Tibial nerve (tissue), 3 donors: Measurements from ENCODE around the gene RHBDL1.

Source experiments
- CTCF ChIP-seq, 5 experiments: fragments of 200-600 bp in 3 of 5; fragments of 450-650 bp in 2 of 5; sonication (generic) in 3 of 5; IDR thresholded peaks; one replicate each; pipeline ENCODE4 v1.5.1; 2016 to 2019; ENCODE audit warnings: antibody characterized with exemption in 5 of 5, mild to moderate bottlenecking in 3 of 5, moderate library complexity in 2 of 5
- POLR2A ChIP-seq, 2 donors: fragments of 450-650 bp; IDR thresholded peaks; one replicate each; pipeline ENCODE4 v1.6.1; 2017; ENCODE audit warnings: antibody characterized with exemption in 2 of 2, mild to moderate bottlenecking in 2 of 2, moderate library complexity in 2 of 2

- TF ChIP-seq CTCF (IDR thresholded peaks at IDR 0.05) (peak in 1 of 5 experiments; percentile 13), POLR2A (IDR thresholded peaks at IDR 0.05) (peak in 1 of 2 donors; percentile 46)
These were observed 39.3 kb downstream of the RHBDL1 start, which contains the start of gene METRN for GRCh38 chr16:714558-715476.
